Esophagus muscularis mucosa (tissue), 4 donors: ENCODE results near the gene PLEKHG3. TPM values are rescaled to one million over a fixed set of nuclear protein-coding genes. Genes with fewer than 3 reads are reported as not detected.
"Not testable (repeated sequence)": the region's sequence is repeated elsewhere in the genome, so short reads cannot be mapped to it uniquely, and the experiment has no call there.

Experiments used
- DNase-seq: peaks from one replicate; pipeline ENCODE4 v3.0.0-alpha.2; 2017; ENCODE audit errors: extremely low spot score
- H3K27ac ChIP-seq, 4 donors: fragments of 200-600 bp; sonication (generic); replicated peaks in 1 of 4; 1 replicate in 3 of 4; 2 replicates in 1 of 4; pipeline ENCODE4 v1.5.1; 2016 to 2019; ENCODE audit warnings: mild to moderate bottlenecking in 1 of 4
- H3K27me3 ChIP-seq, 4 donors: fragments of 200-600 bp; sonication (generic); one replicate each; pipeline versions ENCODE4 v1.5.1 to v1.6.0; 2016 to 2019
- H3K36me3 ChIP-seq, 4 donors: fragments of 200-600 bp; sonication (generic); one replicate each; pipeline ENCODE4 v1.5.1; 2016 to 2019
- H3K4me1 ChIP-seq, 4 donors: fragments of 200-600 bp; sonication (generic); one replicate each; pipeline ENCODE4 v1.5.1; 2016 to 2019
- H3K4me3 ChIP-seq, 4 donors: fragments of 200-600 bp; sonication (generic); 1 replicate in 2 of 4; 2 replicates in 2 of 4; pipeline ENCODE4 v1.5.1; 2016 to 2019; ENCODE audit warnings: mild to moderate bottlenecking in 4 of 4, moderate library complexity in 1 of 4
- H3K9me3 ChIP-seq, 4 donors: fragments of 200-600 bp; sonication (generic); 1 replicate in 3 of 4; 2 replicates in 1 of 4; pipeline ENCODE4 v1.5.1; 2016 to 2019
- CTCF ChIP-seq, 3 experiments: fragments of 200-600 bp in 2 of 3; fragments of 450-650 bp in 1 of 3; sonication (generic) in 2 of 3; IDR thresholded peaks; one replicate each; pipeline ENCODE4 v1.5.1; 2017 to 2019; ENCODE audit warnings: antibody characterized with exemption in 3 of 3, mild to moderate bottlenecking in 2 of 3, moderate library complexity in 1 of 3
- EP300 ChIP-seq: sonication (generic); formaldehyde crosslinking; IDR thresholded peaks from one replicate; pipeline ENCODE4 v1.6.1; 2017; ENCODE audit warnings: antibody characterized with exemption
- POLR2A ChIP-seq: fragments of 450-650 bp; IDR thresholded peaks from one replicate; pipeline ENCODE4 v1.6.1; 2017; ENCODE audit warnings: antibody characterized with exemption, moderate library complexity, mild to moderate bottlenecking, low read depth
- POLR2AphosphoS5 ChIP-seq, 2 donors: sonication (generic); formaldehyde crosslinking; IDR thresholded peaks; one replicate each; pipeline ENCODE4 v1.6.1; 2017; ENCODE audit warnings: antibody characterized with exemption in 2 of 2
- WGBS: methylation state at CpG from one replicate; pipeline ENCODE4 v1.1.5; 2018; 5-methylcytosine and 5-hydroxymethylcytosine counted together
- intact Hi-C: fragments of 100-400 bp; cut with DNase I; formaldehyde crosslinking; loops from one replicate; pipeline ENCODE4 v1.15.1; 2023
- total RNA-seq, 4 donors: library from RNA; depleted of rRNA; stranded (reverse); fragments of >200 nt; gene quantifications; one replicate each; pipeline versions ENCODE4 v1.1.0 to v1.2.1, GENCODE V29; 2016

Gene PLEKHG3
- total RNA-seq, 4 donors from 2014 or later, result 21.7 to 66.7 (median 35.1) TPM

DNA sequence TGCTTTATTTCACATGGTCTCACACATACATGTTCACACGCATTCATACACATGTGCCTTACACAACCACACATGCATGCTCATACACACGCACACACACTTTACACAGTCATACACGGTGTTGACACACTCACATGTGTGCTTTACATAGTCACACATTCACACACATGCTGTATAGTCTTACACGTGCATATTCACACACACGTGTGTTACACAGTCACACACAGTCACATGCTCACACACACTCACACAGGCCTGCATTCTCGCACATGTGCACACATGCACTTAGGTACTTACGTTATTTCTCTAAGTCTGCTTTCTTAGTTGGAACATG is 18.0 kb upstream of the PLEKHG3 start:
- Histone ChIP-seq H3K27ac (no peak overlapping the region), H3K27me3 (no peaks in the 10 kb centered on the region), H3K4me1 (peaks cover 19 to 30% (median 27%) of the 10 kb centered on the region in 4 donors), H3K9me3 (no peaks in the 10 kb centered on the region), H3K36me3 (no peaks in the 10 kb centered on the region), H3K4me3 (no peak overlapping the region)
- 76% methylated on average over 7 of the region's 7 CpGs for WGBS
- intact Hi-C loops, result no loop called here
- TF ChIP-seq POLR2AphosphoS5 (IDR thresholded peaks at IDR 0.05) (no peak), EP300 (no peak), CTCF (IDR thresholded peaks at IDR 0.05) (no peak), POLR2A (no peak)
- DNase-seq, result no peak

GRCh38 chr14:64688031-64688430 is 16.2 kb upstream of the PLEKHG3 start:
- WGBS, result 92% methylated on average over 2 of the region's 2 CpGs
- H3K4me1 ChIP-seq, result peaks cover 10 to 12% (median 11%) of the 10 kb centered on the region in 4 donors
- no peaks in the 10 kb centered on the region for H3K36me3 ChIP-seq
- H3K27me3 ChIP-seq, result no peaks in the 10 kb centered on the region
- DNase-seq, result no peak
- H3K4me3 ChIP-seq, result no peak overlapping the region
- no peak overlapping the region for H3K27ac ChIP-seq
- intact Hi-C loops, result no loop called here
- TF ChIP-seq EP300 (no peak), POLR2A (no peak), POLR2AphosphoS5 (IDR thresholded peaks at IDR 0.05) (no peak), CTCF (IDR thresholded peaks at IDR 0.05) (no peak)
- no peaks in the 10 kb centered on the region for H3K9me3 ChIP-seq

DNA sequence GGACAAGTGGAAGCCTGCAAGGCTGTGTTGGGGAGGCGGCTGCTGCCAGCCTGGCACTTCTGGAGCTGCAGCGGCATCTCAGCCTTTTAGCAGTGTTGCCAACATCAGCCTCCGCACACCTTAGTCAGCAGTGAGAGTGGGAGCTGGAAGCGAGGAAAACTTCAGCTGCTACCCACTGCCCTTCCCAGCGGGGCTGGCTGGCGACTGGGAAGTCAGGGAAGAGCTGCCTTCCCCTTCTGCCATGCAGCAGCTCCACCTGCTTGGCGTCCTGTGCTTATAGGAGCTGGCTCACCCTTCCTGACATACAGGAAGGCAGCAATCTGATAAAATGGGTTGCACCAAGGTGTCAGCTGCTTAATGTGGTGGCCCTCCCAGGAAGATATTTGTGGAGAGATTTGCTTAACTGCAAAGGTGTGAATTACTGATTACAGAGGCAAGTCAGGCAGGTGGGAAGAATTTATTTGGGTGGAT is 15.4 kb upstream of the PLEKHG3 start:
- no peaks in the 10 kb centered on the region for H3K36me3 ChIP-seq
- 79% methylated on average over 7 of the region's 7 CpGs for WGBS
- no peak for DNase-seq
- no peak for TF ChIP-seq POLR2A
- no peak for TF ChIP-seq CTCF (IDR thresholded peaks at IDR 0.05)
- H3K9me3 ChIP-seq, result no peaks in the 10 kb centered on the region
- intact Hi-C loops, result no loop called here
- H3K4me3 ChIP-seq, result no peak overlapping the region
- peaks cover 8 to 17% (median 12%) of the 10 kb centered on the region in 4 donors for H3K4me1 ChIP-seq
- no peaks in the 10 kb centered on the region for H3K27me3 ChIP-seq
- no peak overlapping the region for H3K27ac ChIP-seq

DNA sequence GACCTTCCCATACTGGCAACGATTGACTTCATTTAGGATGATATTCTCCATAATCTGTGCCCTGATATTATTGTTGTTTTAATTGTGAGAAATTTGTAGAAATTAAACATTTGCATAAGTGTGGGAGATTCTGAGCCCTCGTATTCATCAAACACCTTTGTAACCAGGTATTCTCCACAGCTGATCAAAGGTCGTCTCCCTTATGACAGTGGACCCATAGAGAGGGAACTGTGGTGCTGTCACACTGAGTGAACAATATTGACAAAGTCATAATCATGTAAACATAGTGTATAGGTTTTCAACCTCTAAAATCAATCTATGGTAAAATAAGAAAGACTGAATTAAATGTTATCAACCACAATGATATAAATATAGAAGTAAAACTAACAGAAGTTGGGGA is 14.9 kb upstream of the PLEKHG3 start:
- no peak overlapping the region for H3K4me3 ChIP-seq
- no peak for TF ChIP-seq POLR2AphosphoS5 (IDR thresholded peaks at IDR 0.05)
- no peak for TF ChIP-seq CTCF (IDR thresholded peaks at IDR 0.05)
- no peak for TF ChIP-seq EP300
- no peak for TF ChIP-seq POLR2A
- H3K36me3 ChIP-seq, result no peaks in the 10 kb centered on the region
- H3K27me3 ChIP-seq, result no peaks in the 10 kb centered on the region
- no peak overlapping the region for H3K27ac ChIP-seq
- WGBS, result 81% methylated on average over 3 of the region's 3 CpGs
- intact Hi-C loops, result no loop called here
- no peak for DNase-seq
- no peaks in the 10 kb centered on the region for H3K9me3 ChIP-seq
- H3K4me1 ChIP-seq, result peaks cover 7 to 21% (median 11%) of the 10 kb centered on the region in 4 donors

DNA sequence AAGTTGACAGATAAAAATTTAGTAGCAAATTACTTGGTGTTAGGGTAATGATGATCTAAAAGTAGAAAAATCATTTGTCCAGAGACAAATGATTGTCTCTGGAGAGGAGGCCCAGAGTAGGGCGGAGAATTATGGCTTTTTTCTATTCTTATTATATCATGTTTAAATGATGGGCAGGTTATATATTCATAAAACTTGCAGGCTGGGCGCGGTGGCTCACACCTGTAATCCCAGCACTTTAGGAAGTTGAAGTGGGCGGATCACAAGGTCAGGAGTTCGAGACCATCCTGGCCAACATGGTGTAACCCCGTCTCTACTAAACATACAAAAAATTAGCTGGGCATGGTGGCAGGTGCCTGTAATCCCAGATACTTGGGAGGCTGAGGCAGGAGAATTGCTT is 13.6 kb upstream of the PLEKHG3 start:
- DNase-seq, intact Hi-C loops, H3K9me3 ChIP-seq, H3K36me3 ChIP-seq, H3K27ac ChIP-seq, H3K27me3 ChIP-seq, H3K4me3 ChIP-seq: not testable (repeated sequence)
- H3K4me1 ChIP-seq, result peaks cover 7 to 32% (median 11%) of the 10 kb centered on the region in 4 donors
- 91% methylated on average over 6 of the region's 6 CpGs for WGBS
